ENCODE results near the gene ZNF580.

DNA sequence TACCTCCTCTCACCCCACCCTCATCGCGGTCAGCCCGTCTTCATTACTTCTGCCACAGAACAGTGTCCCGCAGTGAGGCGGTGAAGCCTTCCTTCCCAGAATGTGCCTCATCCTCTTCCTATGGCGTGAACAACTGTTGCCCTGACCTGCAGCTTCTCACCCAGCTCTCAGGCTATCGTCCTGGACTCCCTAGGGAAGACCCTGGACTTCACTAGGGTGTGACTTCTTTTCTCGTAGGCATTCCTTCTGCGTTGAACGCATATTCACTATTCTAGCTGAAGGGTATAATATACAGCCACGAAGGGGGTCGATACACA lies 34.4 kb upstream of the ZNF580 start:
- TF ChIP-seq, protein P1, sequence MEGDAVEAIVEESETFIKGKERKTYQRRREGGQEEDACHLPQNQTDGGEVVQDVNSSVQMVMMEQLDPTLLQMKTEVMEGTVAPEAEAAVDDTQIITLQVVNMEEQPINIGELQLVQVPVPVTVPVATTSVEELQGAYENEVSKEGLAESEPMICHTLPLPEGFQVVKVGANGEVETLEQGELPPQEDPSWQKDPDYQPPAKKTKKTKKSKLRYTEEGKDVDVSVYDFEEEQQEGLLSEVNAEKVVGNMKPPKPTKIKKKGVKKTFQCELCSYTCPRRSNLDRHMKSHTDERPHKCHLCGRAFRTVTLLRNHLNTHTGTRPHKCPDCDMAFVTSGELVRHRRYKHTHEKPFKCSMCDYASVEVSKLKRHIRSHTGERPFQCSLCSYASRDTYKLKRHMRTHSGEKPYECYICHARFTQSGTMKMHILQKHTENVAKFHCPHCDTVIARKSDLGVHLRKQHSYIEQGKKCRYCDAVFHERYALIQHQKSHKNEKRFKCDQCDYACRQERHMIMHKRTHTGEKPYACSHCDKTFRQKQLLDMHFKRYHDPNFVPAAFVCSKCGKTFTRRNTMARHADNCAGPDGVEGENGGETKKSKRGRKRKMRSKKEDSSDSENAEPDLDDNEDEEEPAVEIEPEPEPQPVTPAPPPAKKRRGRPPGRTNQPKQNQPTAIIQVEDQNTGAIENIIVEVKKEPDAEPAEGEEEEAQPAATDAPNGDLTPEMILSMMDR (IDR thresholded peaks at IDR 0.05): peak in 1 of 6 experiments; percentile 2
- no peak for TF ChIP-seq POLR2A (IDR thresholded peaks at IDR 0.05)

Measured in esophagus squamous epithelium (tissue), 4 donors.